Measurements from ENCODE around the gene TPM3. TPM values are rescaled to one million over a fixed set of nuclear protein-coding genes. Genes with fewer than 3 reads are reported as not detected.

TPM3 gene
- polyA plus RNA-seq, 2 of the 4 experiments (the other 2 are of a cell fraction) = 510 to 618 TPM

- WGBS (ENCODE audit: missing lambda C conversion rate) = 0% methylated on average over 1 of the region's 1 CpG
- no peak overlapping the region for H3K4me2 ChIP-seq
- POLR2A ChIA-PET = no interaction called here
Measured at GRCh38 chr1:154190550-154190949, 1.4 kb downstream of the TPM3 start.

DNA sequence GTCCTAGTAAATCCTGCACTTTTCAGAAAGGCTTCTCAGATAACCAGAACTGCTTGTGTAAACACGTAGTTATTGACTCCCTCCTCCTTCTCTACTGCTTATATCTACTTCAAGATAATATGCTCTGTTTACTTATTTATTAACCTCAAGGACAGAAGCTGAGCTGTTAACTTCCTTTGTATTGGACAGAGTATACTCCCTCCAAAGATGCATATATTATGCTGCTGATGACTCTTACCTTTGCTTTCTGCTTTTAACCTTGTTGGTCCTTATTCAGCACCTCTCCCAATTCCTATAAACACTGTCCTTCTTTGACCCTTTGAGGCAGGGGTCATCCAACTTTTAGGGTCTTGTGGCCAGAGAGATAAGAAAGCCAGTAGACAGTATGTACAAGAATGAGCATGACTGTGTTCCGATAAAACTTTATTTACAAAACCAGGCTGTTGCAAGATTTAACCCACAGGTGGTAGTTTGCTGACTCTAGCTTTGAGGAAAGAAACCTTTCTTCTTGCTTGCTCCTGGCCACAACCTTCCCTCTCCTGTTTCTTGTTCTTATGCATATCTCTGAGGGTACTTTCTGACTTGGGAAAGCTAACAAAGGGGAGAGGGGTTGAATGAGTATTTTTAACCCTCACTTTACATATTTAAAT is 4.9 kb downstream of the TPM3 start:
- POLR2A ChIA-PET = no interaction called here

More at GRCh38 chr1:154190550-154190949, 1.4 kb downstream of the TPM3 start:
- H3K9me3 ChIP-seq = no peaks in the 10 kb centered on the region
- FAIRE-seq (no peak), DNase-seq (ENCODE audit: low read depth in 1 of 2, low spot score in 1 of 2) (no peak), ATAC-seq (no peak)
- TF ChIP-seq ELK1 (IDR thresholded peaks at IDR 0.05; ENCODE audit: low read depth, low read length) = no peak
- no peak for TF ChIP-seq RFX5 (IDR thresholded peaks at IDR 0.05)
- no peak for TF ChIP-seq ESRRA (IDR thresholded peaks at IDR 0.05; ENCODE audit: borderline replicate concordance, low read length)
- no peak for TF ChIP-seq POLR2AphosphoS2 (conservative IDR thresholded peaks at IDR 0.05; ENCODE audit: low read length)
- no peak for TF ChIP-seq CBX8 (IDR thresholded peaks at IDR 0.05)
- TF ChIP-seq, protein P1, sequence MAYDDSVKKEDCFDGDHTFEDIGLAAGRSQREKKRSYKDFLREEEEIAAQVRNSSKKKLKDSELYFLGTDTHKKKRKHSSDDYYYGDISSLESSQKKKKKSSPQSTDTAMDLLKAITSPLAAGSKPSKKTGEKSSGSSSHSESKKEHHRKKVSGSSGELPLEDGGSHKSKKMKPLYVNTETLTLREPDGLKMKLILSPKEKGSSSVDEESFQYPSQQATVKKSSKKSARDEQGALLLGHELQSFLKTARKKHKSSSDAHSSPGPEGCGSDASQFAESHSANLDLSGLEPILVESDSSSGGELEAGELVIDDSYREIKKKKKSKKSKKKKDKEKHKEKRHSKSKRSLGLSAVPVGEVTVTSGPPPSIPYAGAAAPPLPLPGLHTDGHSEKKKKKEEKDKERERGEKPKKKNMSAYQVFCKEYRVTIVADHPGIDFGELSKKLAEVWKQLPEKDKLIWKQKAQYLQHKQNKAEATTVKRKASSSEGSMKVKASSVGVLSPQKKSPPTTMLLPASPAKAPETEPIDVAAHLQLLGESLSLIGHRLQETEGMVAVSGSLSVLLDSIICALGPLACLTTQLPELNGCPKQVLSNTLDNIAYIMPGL (CRISPR knock-in tag; IDR thresholded peaks at IDR 0.05; ENCODE audit: borderline replicate concordance) = no peak
- no peak for TF ChIP-seq CHD2 (IDR thresholded peaks at IDR 0.05; ENCODE audit: low read length, partially characterized antibody)
- TF ChIP-seq CEBPB (IDR thresholded peaks at IDR 0.05) = no peak
- no peak for TF ChIP-seq ZC3H11A (IDR thresholded peaks at IDR 0.05)
- H3K27ac ChIP-seq = no peak overlapping the region
- CTCF ChIA-PET = interaction anchor here (1.1 to 3.5 kb wide), 5 partner anchors 9 to 356 kb away, joined by 3 to 17 read pairs (median 3); no protein-coding TSS in a partner anchor
- H3K4me1 ChIP-seq = peaks cover 6% of the 10 kb centered on the region; the same call in 1 of the 3 replicates
- H3K4me3 ChIP-seq = no peak overlapping the region

More for the DNA sequence above, 4.9 kb downstream of the TPM3 start:
- Histone ChIP-seq H3K4me2 (peak overlapping the region; percentile 4; the same call in 1 of the 3 replicates), H3K4me3 (no peak overlapping the region), H3K27ac (no peak overlapping the region), H3K4me1 (peaks cover 15% of the 10 kb centered on the region; the same call in 2 of the 3 replicates), H3K9me3 (no peaks in the 10 kb centered on the region)
- DNase-seq (ENCODE audit: low read depth in 1 of 2, low spot score in 1 of 2) (no peak), FAIRE-seq (no peak), ATAC-seq (no peak)
- TF ChIP-seq HEYL (CRISPR knock-in tag; IDR thresholded peaks at IDR 0.05) (no peak), FOSL2 (IDR thresholded peaks at IDR 0.05) (no peak), FOSL2 (CRISPR knock-in tag; IDR thresholded peaks at IDR 0.05) (no peak), MAX (IDR thresholded peaks at IDR 0.05) (no peak), POLR2AphosphoS2 (conservative IDR thresholded peaks at IDR 0.05; ENCODE audit: low read length) (no peak), MYC (IDR thresholded peaks at IDR 0.05; ENCODE audit: borderline replicate concordance, low read length) (no peak), TP53 (CRISPR knock-in tag; IDR thresholded peaks at IDR 0.05) (no peak), RARB (CRISPR knock-in tag; IDR thresholded peaks at IDR 0.05) (no peak), RNF2 (IDR thresholded peaks at IDR 0.05; ENCODE audit: borderline replicate concordance, low read depth) (no peak), CTCF (IDR thresholded peaks at IDR 0.05) (no peak), ELK1 (IDR thresholded peaks at IDR 0.05; ENCODE audit: low read depth, low read length) (no peak), NR3C1 (IDR thresholded peaks at IDR 0.05) (no peak)
- TF ChIP-seq, protein P2, sequence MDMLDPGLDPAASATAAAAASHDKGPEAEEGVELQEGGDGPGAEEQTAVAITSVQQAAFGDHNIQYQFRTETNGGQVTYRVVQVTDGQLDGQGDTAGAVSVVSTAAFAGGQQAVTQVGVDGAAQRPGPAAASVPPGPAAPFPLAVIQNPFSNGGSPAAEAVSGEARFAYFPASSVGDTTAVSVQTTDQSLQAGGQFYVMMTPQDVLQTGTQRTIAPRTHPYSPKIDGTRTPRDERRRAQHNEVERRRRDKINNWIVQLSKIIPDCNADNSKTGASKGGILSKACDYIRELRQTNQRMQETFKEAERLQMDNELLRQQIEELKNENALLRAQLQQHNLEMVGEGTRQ (IDR thresholded peaks at IDR 0.05) = no peak
- WGBS (ENCODE audit: missing lambda C conversion rate) = 7% methylated on average over 2 of the region's 2 CpGs
- CTCF ChIA-PET = no interaction called here
